ENCODE measurements around the gene LTB4R2.

- TF ChIP-seq POLR2A (IDR thresholded peaks at IDR 0.05), result no peak
- TF ChIP-seq CTCF (IDR thresholded peaks at IDR 0.05), result no peak
These were observed 24.6 kb upstream of the LTB4R2 start for GRCh38 chr14:24285351-24285750.

All from prostate gland (tissue), 2 donors.